Body of pancreas (tissue), 4 donors: ENCODE data around the gene AQP5. TPM values are rescaled to one million over a fixed set of nuclear protein-coding genes. Genes with fewer than 3 reads are reported as not detected.

Experiments
- ATAC-seq: fragments of 150-250 bp; one replicate; pipeline ENCODE4 v1.9.1; 2016
- DNase-seq, 4 donors: peaks; one replicate each; pipeline ENCODE4 v3.0.0-alpha.2; 2019
- H3K27ac ChIP-seq, 4 donors: fragments of 200-600 bp; sonication (generic); 1 replicate in 3 of 4; 2 replicates in 1 of 4; pipeline versions ENCODE4 v1.5.1 to v1.6.1; 2016 to 2019; ENCODE audit warnings: mild to moderate bottlenecking in 1 of 4, mixed read lengths in 1 of 4, moderate library complexity in 1 of 4
- H3K27me3 ChIP-seq, 2 donors: fragments of 200-600 bp; sonication (generic); one replicate each; pipeline ENCODE4 v1.6.0; 2016; ENCODE audit warnings: mild to moderate bottlenecking in 1 of 2
- H3K36me3 ChIP-seq, 2 donors: fragments of 200-600 bp; sonication (generic); replicated peaks in 1 of 2; 2 replicates each; pipeline ENCODE4 v1.5.1; 2016; ENCODE audit warnings: low read depth in 2 of 2; ENCODE audit not compliant: insufficient read depth in 1 of 2
- H3K4me1 ChIP-seq: fragments of 200-600 bp; sonication (generic); one replicate; pipeline ENCODE4 v1.6.0; 2016
- H3K4me3 ChIP-seq, 2 donors: fragments of 200-600 bp; sonication (generic); 1 replicate in 1 of 2; 2 replicates in 1 of 2; pipeline ENCODE4 v1.5.1; 2016 to 2019
- H3K9me3 ChIP-seq, 3 donors: fragments of 200-600 bp; sonication (generic); 1 replicate in 2 of 3; 2 replicates in 1 of 3; pipeline ENCODE4 v1.5.1; 2016
- POLR2A ChIP-seq, 3 donors: fragments of 450-650 bp; IDR thresholded peaks; one replicate each; pipeline ENCODE4 v1.6.1; 2016; ENCODE audit warnings: antibody characterized with exemption in 3 of 3, mild to moderate bottlenecking in 2 of 3
- WGBS, 2 donors: methylation state at CpG; one replicate each; pipeline ENCODE4 v1.1.5; 2017; 5-methylcytosine and 5-hydroxymethylcytosine counted together
- intact Hi-C: fragments of 100-400 bp; cut with DNase I; formaldehyde crosslinking; loops from one replicate; pipeline ENCODE4 v1.15.1; 2023
- total RNA-seq, 2 donors: library from RNA; depleted of rRNA; stranded (reverse); fragments of >200 nt; gene quantifications; one replicate each; pipeline ENCODE4 v1.1.0, GENCODE V29; 2016
- TF ChIP-seq, protein P1 (sequence below), 7 experiments: fragments of 450-650 bp in 4 of 7; fragments of 200-600 bp in 3 of 7; sonication (generic) in 3 of 7; IDR thresholded peaks; one replicate each; pipeline ENCODE4 v1.5.1; 2016 to 2019; ENCODE audit warnings: antibody characterized with exemption in 7 of 7

Gene AQP5
- total RNA-seq, 2 donors from 2014 or later: 1.3 to 2.1 TPM

DNA sequence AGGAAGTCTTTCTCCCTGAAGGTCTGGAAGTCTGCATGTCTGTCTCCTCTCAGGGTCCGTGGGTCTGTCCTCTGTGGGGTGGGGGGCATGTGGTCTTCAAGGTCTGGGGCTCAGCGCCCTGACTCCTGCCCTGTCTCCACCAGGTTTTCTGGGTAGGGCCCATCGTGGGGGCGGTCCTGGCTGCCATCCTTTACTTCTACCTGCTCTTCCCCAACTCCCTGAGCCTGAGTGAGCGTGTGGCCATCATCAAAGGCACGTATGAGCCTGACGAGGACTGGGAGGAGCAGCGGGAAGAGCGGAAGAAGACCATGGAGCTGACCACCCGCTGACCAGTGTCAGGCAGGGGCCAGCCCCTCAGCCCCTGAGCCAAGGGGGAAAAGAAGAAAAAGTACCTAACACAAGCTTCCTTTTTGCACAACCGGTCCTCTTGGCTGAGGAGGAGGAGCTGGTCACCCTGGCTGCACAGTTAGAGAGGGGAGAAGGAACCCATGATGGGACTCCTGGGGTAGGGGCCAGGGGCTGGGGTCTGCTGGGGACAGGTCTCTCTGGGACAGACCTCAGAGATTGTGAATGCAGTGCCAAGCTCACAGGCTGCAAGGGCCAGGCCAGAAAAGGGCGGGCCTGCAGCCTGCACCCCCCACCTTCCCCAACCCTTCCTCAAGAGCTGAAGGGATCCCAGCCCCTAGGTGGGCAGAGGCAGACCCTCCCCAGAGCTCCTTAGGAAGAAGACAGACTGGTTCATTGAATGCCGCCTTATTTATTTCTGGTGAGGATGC, 3.4 kb downstream of the AQP5 start:
- intact Hi-C loops: no loop called here
- Histone ChIP-seq H3K9me3 (no peaks in the 10 kb centered on the region), H3K4me3 (no peak overlapping the region), H3K27me3 (peaks cover 0 to 9% of the 10 kb centered on the region in 2 donors), H3K27ac (no peak overlapping the region), H3K36me3 (no peaks in the 10 kb centered on the region), H3K4me1 (peaks cover 47% of the 10 kb centered on the region)
- DNase-seq: no peak
- no peak for ATAC-seq
- WGBS, 2 donors: 64 to 79% methylated on average over 12 to 13 of the region's 13 CpGs
- TF ChIP-seq, protein P1, sequence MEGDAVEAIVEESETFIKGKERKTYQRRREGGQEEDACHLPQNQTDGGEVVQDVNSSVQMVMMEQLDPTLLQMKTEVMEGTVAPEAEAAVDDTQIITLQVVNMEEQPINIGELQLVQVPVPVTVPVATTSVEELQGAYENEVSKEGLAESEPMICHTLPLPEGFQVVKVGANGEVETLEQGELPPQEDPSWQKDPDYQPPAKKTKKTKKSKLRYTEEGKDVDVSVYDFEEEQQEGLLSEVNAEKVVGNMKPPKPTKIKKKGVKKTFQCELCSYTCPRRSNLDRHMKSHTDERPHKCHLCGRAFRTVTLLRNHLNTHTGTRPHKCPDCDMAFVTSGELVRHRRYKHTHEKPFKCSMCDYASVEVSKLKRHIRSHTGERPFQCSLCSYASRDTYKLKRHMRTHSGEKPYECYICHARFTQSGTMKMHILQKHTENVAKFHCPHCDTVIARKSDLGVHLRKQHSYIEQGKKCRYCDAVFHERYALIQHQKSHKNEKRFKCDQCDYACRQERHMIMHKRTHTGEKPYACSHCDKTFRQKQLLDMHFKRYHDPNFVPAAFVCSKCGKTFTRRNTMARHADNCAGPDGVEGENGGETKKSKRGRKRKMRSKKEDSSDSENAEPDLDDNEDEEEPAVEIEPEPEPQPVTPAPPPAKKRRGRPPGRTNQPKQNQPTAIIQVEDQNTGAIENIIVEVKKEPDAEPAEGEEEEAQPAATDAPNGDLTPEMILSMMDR (IDR thresholded peaks at IDR 0.05): no peak

- WGBS, 2 donors: 68 to 100% methylated on average over 1 to 6 of the region's 6 CpGs
- Histone ChIP-seq H3K27me3 (peaks cover 0 to 6% of the 10 kb centered on the region in 2 donors), H3K4me3 (no peak overlapping the region), H3K36me3 (no peaks in the 10 kb centered on the region), H3K9me3 (no peaks in the 10 kb centered on the region), H3K4me1 (peaks cover 39% of the 10 kb centered on the region), H3K27ac (no peak overlapping the region)
- intact Hi-C loops: no loop called here
- DNase-seq (no peak), ATAC-seq (no peak)
- no peak for TF ChIP-seq POLR2A (IDR thresholded peaks at IDR 0.05)
- TF ChIP-seq, protein P1 (IDR thresholded peaks at IDR 0.05): no peak
Observed at GRCh38 chr12:49965836-49966235, 4.2 kb downstream of the AQP5 start.

GRCh38 chr12:49966511-49967041, 4.9 kb downstream of the AQP5 start:
- no peak overlapping the region for H3K27ac ChIP-seq
- no peaks in the 10 kb centered on the region for H3K9me3 ChIP-seq
- intact Hi-C loops: no loop called here
- H3K4me1 ChIP-seq: peaks cover 32% of the 10 kb centered on the region
- H3K27me3 ChIP-seq: no peaks in the 10 kb centered on the region
- 43 to 76% methylated on average over 5 to 16 of the region's 16 CpGs for WGBS, 2 donors
- no peak for TF ChIP-seq POLR2A (IDR thresholded peaks at IDR 0.05)
- ATAC-seq (no peak), DNase-seq (no peak)
- H3K4me3 ChIP-seq: no peak overlapping the region
- no peaks in the 10 kb centered on the region for H3K36me3 ChIP-seq

GRCh38 chr12:49967042-49967776, 5.5 kb downstream of the AQP5 start:
- intact Hi-C loops: no loop called here
- Histone ChIP-seq H3K27me3 (no peaks in the 10 kb centered on the region), H3K36me3 (no peaks in the 10 kb centered on the region), H3K4me3 (no peak overlapping the region), H3K9me3 (no peaks in the 10 kb centered on the region), H3K27ac (no peak overlapping the region), H3K4me1 (peaks cover 28% of the 10 kb centered on the region)
- WGBS, 2 donors: 0 to 3% methylated on average over 3 to 33 of the region's 40 CpGs
- ATAC-seq (peak; percentile 75), DNase-seq (peak; percentile 90 to 94 (median 91))
- TF ChIP-seq, protein P1 (IDR thresholded peaks at IDR 0.05): peak; percentile 67 to 89 (median 78)
- no peak for TF ChIP-seq POLR2A (IDR thresholded peaks at IDR 0.05)

DNA sequence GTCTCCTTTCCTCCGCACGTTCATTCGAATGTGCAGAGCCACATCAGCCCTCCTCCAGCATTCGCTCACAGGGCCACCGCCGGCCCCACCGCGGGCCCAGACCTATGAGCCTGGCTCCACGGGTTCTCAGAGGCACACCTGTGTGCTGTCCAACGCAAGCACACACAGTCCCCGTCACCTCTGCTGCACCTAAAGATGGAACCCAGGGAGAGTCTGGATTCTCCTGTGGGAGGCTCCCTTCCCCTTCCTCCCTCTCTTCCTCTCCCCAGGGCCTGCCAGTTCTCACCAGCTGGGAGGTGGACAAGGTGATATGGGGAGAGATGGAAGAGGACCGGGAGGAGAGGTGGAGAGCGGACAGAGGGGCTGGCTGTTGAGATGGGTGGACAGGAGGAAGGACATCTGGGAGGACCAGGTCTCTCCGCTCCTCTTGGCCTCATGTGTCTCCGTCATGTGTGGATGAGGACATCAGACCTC, 6.1 kb downstream of the AQP5 start:
- Histone ChIP-seq H3K9me3 (no peaks in the 10 kb centered on the region), H3K4me1 (peaks cover 22% of the 10 kb centered on the region), H3K27ac (no peak overlapping the region), H3K27me3 (no peaks in the 10 kb centered on the region), H3K4me3 (no peak overlapping the region), H3K36me3 (no peaks in the 10 kb centered on the region)
- peak; percentile 5 for ATAC-seq
- WGBS, 2 donors: 33 to 83% methylated on average over 4 to 15 of the region's 15 CpGs
- DNase-seq: no peak
- intact Hi-C loops: no loop called here
- TF ChIP-seq, protein P1 (IDR thresholded peaks at IDR 0.05): no peak
- no peak for TF ChIP-seq POLR2A (IDR thresholded peaks at IDR 0.05)
